ENCODE measurements around the gene PA2G4. TPM values are rescaled to one million over a fixed set of nuclear protein-coding genes. Genes with fewer than 3 reads are reported as not detected.
"Not testable (repeated sequence)": the region's sequence is repeated elsewhere in the genome, so short reads cannot be mapped to it uniquely, and the experiment has no call there.

PA2G4 gene
- total RNA-seq (100 to 1,000 TPM in 1 of 2 donors, 10 to 100 TPM in 1; 74.3 to 148 TPM), polyA plus RNA-seq (10 to 100 TPM; 56.8 to 62.9 TPM)

DNA sequence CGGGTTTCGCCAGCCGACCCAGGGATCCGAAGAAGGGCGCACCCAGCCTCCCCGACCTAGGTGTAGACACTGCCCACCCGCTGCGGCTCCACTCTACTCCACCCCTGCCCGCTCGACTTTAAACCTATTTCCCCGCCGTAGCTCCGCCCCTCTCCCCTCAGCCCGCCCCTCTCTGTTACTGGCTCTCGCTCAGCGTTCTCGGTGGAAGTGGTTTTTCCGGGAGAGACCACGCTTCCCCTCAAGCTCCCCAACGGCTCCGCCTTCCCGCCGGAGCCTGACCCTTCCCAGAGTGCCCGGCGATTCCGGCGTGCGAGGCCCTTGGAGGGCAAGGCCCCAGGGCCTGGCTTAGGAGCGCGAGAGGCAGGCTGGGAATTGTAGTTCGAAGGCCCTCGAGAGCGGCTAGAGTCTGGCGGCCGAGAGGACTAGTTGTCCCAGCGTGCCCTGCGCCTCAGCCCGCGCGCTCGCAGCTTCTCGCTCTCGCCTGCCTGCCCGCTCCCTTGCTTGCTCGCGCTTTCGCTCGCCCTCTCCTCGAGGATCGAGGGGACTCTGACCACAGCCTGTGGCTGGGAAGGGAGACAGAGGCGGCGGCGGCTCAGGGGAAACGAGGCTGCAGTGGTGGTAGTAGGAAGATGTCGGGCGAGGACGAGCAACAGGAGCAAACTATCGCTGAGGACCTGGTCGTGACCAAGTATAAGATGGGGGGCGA, at the start of gene PA2G4:
PA2G4 (plus strand) TSS at position 451 of the 706 bp plus-strand sequence; CDS start at position 630, 179 bp downstream.
- under 1% methylated on average over 60 of the region's 60 CpGs for WGBS
- peaks cover 17 to 46% (median 40%) of the 10 kb centered on the region in 4 donors for H3K36me3 ChIP-seq (ENCODE audit: control insufficient read depth in 4 of 4, insufficient read depth in 3 of 4, low read depth in 1 of 4, low read length in 3 of 4)

DNA sequence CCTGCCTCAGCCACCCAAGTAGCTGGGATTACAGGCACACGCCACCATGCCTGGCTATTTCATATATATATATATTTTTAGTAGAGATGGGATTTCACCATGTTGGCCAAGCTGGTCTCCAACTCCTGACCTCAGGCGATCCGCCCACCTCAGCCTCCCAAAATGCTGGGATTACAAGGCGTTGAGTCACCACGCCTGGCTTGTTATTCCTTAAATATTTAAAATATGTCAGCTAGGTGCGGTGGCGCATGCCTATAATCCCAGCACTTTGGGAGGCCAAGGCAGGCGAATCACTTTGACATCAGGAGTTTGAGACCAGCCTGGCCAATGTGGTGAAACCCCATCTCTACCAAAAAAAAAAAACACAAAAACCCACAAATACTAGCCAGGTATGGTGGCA, 44.4 kb upstream of the PA2G4 start:
- not testable (repeated sequence) for H3K36me3 ChIP-seq (ENCODE audit: control insufficient read depth in 4 of 4, insufficient read depth in 3 of 4, low read depth in 1 of 4, low read length in 3 of 4); H3K4me1 ChIP-seq (ENCODE audit: control insufficient read depth in 4 of 4, insufficient read depth in 4 of 4, low read length in 3 of 4); H3K4me3 ChIP-seq (ENCODE audit: low read depth in 1 of 3, low read length in 3 of 3); H3K27ac ChIP-seq (ENCODE audit: low read depth in 1 of 2, low read length in 2 of 2); H3K9ac ChIP-seq (ENCODE audit: low read depth in 1 of 2, low read length in 2 of 2); DNase-seq (ENCODE audit: low spot score); H3K27me3 ChIP-seq (ENCODE audit: control insufficient read depth in 4 of 4, insufficient read depth in 4 of 4, low read length in 3 of 4); H3K9me3 ChIP-seq (ENCODE audit: control insufficient read depth in 4 of 4, low read length in 3 of 4)
- 97% methylated on average over 8 of the region's 8 CpGs for WGBS

More for the DNA sequence above, at the start of gene PA2G4:
- peak within 1 kb of the TSS; percentile 66 to 83 for H3K27ac ChIP-seq (ENCODE audit: low read depth in 1 of 2, low read length in 2 of 2)
- TF ChIP-seq RAD21 (IDR thresholded peaks at IDR 0.05) (peak; percentile 58 to 70), FOXA1 (IDR thresholded peaks at IDR 0.05) (peak; percentile 88), EGR1 (IDR thresholded peaks at IDR 0.05; ENCODE audit: low read depth in 2 of 2) (peak; percentile 68 to 76), TAF1 (conservative IDR thresholded peaks at IDR 0.05) (peak; percentile 77), RXRA (IDR thresholded peaks at IDR 0.05) (peak; percentile 85 to 87), HNF4A (conservative IDR thresholded peaks at IDR 0.05) (peak; percentile 56 to 62), GABPA (IDR thresholded peaks at IDR 0.05 in 1 of 2, conservative IDR thresholded peaks at IDR 0.05 in 1 of 2) (peak in 1 of 2 donors; percentile 91), FOXA2 (IDR thresholded peaks at IDR 0.05) (peak; percentile 48), SP1 (IDR thresholded peaks at IDR 0.05) (peak; percentile 90), JUND (IDR thresholded peaks at IDR 0.05) (peak; percentile 36 to 53), NR2F2 (IDR thresholded peaks at IDR 0.05) (peak; percentile 91), HNF4G (IDR thresholded peaks at IDR 0.05) (no peak), YY1 (IDR thresholded peaks at IDR 0.05) (peak; percentile 93)
- TF ChIP-seq, protein P1, sequence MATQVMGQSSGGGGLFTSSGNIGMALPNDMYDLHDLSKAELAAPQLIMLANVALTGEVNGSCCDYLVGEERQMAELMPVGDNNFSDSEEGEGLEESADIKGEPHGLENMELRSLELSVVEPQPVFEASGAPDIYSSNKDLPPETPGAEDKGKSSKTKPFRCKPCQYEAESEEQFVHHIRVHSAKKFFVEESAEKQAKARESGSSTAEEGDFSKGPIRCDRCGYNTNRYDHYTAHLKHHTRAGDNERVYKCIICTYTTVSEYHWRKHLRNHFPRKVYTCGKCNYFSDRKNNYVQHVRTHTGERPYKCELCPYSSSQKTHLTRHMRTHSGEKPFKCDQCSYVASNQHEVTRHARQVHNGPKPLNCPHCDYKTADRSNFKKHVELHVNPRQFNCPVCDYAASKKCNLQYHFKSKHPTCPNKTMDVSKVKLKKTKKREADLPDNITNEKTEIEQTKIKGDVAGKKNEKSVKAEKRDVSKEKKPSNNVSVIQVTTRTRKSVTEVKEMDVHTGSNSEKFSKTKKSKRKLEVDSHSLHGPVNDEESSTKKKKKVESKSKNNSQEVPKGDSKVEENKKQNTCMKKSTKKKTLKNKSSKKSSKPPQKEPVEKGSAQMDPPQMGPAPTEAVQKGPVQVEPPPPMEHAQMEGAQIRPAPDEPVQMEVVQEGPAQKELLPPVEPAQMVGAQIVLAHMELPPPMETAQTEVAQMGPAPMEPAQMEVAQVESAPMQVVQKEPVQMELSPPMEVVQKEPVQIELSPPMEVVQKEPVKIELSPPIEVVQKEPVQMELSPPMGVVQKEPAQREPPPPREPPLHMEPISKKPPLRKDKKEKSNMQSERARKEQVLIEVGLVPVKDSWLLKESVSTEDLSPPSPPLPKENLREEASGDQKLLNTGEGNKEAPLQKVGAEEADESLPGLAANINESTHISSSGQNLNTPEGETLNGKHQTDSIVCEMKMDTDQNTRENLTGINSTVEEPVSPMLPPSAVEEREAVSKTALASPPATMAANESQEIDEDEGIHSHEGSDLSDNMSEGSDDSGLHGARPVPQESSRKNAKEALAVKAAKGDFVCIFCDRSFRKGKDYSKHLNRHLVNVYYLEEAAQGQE (IDR thresholded peaks at IDR 0.05), result peak; percentile 88
- TF ChIP-seq, protein P2, sequence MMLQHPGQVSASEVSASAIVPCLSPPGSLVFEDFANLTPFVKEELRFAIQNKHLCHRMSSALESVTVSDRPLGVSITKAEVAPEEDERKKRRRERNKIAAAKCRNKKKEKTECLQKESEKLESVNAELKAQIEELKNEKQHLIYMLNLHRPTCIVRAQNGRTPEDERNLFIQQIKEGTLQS (IDR thresholded peaks at IDR 0.05), result no peak
- TF ChIP-seq, protein P3, sequence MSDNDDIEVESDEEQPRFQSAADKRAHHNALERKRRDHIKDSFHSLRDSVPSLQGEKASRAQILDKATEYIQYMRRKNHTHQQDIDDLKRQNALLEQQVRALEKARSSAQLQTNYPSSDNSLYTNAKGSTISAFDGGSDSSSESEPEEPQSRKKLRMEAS (IDR thresholded peaks at IDR 0.05), result peak; percentile 99
- TF ChIP-seq, protein P4, sequence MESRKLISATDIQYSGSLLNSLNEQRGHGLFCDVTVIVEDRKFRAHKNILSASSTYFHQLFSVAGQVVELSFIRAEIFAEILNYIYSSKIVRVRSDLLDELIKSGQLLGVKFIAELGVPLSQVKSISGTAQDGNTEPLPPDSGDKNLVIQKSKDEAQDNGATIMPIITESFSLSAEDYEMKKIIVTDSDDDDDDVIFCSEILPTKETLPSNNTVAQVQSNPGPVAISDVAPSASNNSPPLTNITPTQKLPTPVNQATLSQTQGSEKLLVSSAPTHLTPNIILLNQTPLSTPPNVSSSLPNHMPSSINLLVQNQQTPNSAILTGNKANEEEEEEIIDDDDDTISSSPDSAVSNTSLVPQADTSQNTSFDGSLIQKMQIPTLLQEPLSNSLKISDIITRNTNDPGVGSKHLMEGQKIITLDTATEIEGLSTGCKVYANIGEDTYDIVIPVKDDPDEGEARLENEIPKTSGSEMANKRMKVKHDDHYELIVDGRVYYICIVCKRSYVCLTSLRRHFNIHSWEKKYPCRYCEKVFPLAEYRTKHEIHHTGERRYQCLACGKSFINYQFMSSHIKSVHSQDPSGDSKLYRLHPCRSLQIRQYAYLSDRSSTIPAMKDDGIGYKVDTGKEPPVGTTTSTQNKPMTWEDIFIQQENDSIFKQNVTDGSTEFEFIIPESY (IDR thresholded peaks at IDR 0.05), result peak; percentile 98
- TF ChIP-seq, protein P5, sequence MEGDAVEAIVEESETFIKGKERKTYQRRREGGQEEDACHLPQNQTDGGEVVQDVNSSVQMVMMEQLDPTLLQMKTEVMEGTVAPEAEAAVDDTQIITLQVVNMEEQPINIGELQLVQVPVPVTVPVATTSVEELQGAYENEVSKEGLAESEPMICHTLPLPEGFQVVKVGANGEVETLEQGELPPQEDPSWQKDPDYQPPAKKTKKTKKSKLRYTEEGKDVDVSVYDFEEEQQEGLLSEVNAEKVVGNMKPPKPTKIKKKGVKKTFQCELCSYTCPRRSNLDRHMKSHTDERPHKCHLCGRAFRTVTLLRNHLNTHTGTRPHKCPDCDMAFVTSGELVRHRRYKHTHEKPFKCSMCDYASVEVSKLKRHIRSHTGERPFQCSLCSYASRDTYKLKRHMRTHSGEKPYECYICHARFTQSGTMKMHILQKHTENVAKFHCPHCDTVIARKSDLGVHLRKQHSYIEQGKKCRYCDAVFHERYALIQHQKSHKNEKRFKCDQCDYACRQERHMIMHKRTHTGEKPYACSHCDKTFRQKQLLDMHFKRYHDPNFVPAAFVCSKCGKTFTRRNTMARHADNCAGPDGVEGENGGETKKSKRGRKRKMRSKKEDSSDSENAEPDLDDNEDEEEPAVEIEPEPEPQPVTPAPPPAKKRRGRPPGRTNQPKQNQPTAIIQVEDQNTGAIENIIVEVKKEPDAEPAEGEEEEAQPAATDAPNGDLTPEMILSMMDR (IDR thresholded peaks at IDR 0.05; ENCODE audit: low read depth, low read length, missing input control), result no peak
- H3K9ac ChIP-seq (ENCODE audit: low read depth in 1 of 2, low read length in 2 of 2), result peak within 1 kb of the TSS; percentile 71 to 91
- no peaks in the 10 kb centered on the region for H3K9me3 ChIP-seq (ENCODE audit: control insufficient read depth in 4 of 4, low read length in 3 of 4)
- peak; percentile 94 for DNase-seq (ENCODE audit: low spot score)
- H3K4me1 ChIP-seq (ENCODE audit: control insufficient read depth in 4 of 4, insufficient read depth in 4 of 4, low read length in 3 of 4), result peaks cover 0 to 24% (median 13%) of the 10 kb centered on the region in 4 donors
- H3K4me3 ChIP-seq (ENCODE audit: low read depth in 1 of 3, low read length in 3 of 3), result peak within 1 kb of the TSS; percentile 67 to 88 (median 81)
- H3K27me3 ChIP-seq (ENCODE audit: control insufficient read depth in 4 of 4, insufficient read depth in 4 of 4, low read length in 3 of 4), result no peaks in the 10 kb centered on the region

Measured in liver (tissue), 9 donors.